ENCODE results near the gene FRAS1.

The FRAS1 gene

DNA sequence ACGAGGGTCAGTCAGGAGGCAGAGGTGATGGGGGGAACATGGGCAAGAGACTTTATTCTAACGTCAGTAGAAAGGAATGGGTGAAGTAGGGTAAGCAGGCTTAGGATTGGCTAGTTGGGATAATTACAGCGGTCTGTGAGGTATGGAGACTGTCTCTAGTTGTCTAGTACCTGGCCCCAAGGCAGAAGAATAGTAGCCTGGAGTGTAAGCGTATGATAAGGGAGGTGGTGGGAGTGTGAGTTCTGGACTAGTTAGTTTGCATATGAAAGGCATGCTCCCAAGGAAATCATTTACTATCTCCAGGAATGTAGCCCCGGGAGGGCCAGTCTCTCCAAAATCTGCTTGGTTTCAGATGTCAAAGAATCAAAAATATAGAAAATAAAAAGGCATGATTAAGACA lies 274.8 kb downstream of the FRAS1 start:
- no peak for DNase-seq

- DNase-seq: no peak
Measured at GRCh38 chr4:78332976-78333375, 275.9 kb downstream of the FRAS1 start.

- DNase-seq: no peak
Measured at GRCh38 chr4:78336093-78336943, 279.2 kb downstream of the FRAS1 start.

DNA sequence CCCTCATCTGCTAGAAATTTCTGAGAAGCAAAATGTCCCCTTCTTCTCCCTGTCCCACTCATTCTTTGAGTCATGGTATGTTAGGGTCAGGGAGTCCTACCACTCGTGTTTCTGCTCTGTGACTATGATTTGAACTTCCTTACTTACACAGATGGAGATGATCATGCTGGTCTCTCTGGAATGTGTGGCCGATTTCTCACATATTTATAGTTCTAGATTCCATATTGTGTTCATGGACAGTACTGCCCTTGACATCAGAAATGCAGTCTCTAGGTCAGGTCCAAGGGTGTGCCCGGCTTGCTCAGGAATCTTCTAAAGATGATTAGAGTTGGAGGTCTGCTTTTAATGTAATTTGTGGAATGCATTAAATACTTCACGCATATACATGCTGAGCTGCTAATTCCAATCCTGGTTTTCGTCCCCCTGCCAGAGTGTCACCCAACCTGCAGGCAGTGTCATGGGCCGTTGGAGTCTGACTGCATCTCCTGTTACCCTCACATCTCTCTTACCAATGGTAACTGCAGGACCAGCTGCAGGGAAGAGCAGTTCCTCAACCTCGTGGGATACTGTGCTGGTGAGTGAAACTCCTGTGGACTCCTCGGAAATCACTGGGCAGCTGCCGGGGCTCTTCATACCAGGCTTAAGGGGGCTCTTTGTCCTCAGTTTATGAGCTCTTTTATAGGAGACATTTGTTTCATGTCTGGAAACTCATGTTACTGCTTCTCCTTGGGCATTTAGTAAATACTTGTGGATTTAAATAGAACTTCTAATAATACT lies 280.3 kb downstream of the FRAS1 start:
- DNase-seq: no peak

DNA sequence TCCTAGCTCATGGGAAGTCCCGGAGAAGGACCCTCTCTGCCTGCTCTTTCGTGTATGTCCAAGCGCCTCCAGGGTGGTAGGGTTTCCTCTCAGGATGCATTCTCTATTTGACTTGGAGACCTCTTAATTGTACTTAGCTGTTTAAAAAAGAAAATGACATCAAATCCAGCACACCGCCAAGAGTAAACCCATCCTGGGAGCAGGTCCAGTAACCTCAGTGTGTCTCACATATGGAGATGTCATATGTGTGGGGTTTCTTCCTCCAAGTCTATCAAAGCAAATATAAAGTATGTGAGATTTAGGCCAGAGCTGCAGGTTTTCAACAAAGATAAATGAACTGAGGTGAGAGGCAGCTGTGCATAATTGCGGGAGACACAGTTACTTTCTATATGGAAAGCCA lies 285.0 kb downstream of the FRAS1 start:
- DNase-seq: no peak

- DNase-seq: no peak
Measured at GRCh38 chr4:78343682-78344081, 286.6 kb downstream of the FRAS1 start.

- DNase-seq: no peak
Measured at GRCh38 chr4:78345237-78345636, 288.1 kb downstream of the FRAS1 start.

DNA sequence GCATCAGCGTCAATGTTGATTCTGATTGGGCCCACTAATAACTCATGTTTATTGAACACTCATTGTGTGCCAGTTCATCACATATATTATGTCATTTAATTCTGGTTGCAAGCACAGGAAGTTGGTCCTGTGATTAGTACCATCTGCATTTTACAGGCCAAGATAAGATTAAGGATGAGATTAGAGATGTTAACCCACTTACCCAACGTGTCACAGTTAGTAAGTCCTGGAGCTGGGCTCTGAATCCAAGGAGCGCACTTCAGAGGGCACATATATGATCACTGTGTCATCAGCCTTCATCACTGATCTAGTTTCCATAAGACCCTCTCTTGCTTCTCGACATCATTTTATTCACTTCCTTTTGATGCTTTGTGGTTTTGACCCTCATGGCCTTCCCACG lies 289.1 kb downstream of the FRAS1 start:
- DNase-seq: no peak

DNA sequence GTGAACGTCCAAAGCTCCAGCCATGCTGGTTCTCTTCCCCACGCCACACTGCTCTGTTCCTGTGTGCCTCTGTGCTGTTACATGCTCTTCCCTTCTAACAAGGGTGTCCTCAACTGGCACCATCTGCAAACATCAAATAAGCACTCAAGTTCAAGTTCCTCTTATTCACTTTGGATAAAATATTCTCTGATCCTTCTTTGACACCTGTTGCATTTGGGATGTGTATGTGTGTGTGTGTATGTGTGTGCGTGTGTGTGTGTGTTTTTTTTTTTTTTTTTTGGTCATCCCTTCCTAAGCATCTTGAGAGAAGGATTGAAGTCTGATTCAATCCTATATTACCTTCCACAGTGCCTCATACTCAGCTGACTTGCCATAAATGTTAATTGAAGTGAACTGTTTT lies 290.4 kb downstream of the FRAS1 start:
- no peak for DNase-seq

GRCh38 chr4:78353921-78354320 lies 296.8 kb downstream of the FRAS1 start:
- no peak for DNase-seq

DNA sequence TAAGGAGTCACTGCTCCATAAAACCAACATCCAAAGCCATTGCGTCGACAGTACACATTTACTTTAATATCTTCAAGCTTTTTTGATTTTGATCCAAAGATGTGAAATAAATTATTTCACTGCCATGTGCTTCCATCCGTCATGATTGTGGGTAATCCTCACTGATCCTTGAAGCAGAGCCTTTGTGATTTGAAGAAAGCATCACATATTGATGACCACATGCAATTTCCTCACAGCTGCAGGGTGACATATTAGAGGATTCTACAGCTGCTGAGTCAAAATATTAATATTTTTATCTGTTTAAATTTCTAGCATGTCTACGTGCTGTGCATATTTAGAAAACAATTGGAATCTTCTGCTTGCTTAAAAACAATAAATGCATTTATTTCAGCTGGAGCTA lies 297.7 kb downstream of the FRAS1 start:
- no peak for DNase-seq

DNA sequence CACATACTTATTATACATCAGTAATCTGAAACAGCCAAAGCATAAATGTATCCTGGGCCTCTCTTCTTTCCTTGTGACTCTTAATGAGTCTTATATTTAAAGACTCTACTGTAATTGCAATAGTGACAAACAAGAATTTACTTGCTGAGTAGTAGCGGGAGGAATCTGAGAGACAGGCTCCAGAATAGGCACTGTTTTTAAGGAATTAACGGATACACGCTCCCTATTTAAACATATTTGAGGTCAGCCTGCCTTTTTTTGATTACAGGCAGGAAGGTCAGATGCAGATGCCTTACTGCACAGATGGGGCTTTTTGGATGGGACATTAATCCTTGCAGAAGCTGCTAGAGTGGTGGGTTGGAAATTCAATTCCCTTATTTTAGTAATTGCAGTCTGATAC lies 298.2 kb downstream of the FRAS1 start:
- no peak for DNase-seq

GRCh38 chr4:78356251-78356786 lies 299.2 kb downstream of the FRAS1 start:
- no peak for DNase-seq

DNA sequence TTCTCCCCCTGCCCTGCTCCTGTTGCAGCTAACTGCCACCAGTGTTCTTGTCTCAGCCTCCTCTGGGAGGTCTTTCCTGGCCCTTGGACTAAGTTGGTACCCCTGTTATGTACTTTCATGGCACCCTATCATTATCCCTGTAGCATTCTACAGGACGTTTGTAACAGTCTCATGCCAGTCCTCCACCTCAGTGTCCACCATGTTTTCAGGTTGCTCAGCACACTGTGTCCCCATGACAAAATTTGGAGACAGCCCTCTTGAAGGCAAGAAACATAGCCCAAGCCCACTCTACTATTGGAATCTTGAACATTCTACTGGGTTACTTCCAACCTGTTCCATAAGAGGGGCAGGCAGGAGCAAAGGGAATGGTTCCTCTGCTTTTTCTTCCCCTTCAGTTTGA lies 300.0 kb downstream of the FRAS1 start:
- DNase-seq: no peak

- no peak for DNase-seq
Measured at GRCh38 chr4:78360466-78360865, 303.3 kb downstream of the FRAS1 start.

DNA sequence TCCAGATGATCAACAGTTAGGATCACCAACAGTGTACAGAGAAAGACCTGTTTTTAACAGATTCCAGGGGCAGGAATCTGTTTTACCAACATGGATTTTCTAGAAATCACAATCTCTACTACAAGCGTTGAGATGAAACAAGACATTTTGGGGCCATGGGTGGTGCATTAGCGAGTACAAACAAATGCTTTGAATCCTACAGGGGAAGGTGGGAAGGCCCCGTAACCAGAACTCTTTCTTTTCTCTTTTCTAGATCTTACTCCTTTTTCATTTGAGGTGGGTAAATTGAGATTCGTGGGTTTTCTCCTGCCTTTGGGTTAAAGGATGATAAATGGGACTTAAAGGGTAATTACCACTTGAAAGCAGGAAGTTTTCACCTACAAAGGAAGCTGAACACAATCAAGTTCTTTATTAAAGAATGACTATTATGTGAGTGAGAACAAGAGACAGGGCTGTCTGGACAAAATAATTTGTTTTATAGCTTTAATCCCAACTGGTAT lies 304.5 kb downstream of the FRAS1 start:
- DNase-seq: no peak

DNA sequence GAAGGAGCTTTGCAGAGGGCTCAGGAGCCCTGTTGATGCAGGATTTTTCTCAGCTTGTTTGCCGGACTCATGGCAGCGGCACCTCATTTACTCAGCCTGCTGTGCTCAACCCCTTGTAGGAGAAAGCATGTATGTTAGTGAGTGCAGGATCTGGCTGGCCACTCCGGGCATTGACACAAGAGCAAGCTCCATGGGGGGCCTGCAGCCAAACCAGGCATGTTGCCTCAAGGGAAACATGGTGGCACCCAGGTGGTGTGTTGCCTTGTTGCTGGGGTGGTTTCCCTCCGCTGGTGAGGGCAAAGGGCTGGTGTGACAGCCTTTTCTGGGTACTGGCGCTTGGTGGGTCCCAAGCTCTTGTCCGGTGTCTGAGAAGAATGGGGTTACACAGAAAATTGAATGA lies 305.2 kb downstream of the FRAS1 start:
- DNase-seq: no peak

GRCh38 chr4:78363031-78363570 lies 306.0 kb downstream of the FRAS1 start:
- DNase-seq: no peak

DNA sequence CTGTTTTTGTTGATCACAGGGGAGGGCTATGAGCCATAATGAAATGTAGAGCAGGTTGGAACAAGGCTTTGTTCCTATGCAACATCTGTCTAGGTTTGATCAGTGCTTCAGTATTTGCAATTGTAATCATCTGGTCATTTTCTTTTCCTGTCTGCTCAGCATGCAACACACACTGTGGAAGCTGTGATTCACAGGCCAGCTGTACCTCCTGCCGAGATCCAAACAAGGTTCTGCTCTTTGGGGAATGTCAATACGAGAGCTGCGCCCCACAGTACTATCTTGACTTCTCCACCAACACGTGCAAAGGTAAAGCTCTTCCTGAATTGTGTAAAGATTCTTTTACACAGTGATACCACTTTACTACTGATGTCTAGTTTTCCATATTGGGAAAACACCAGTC lies 312.6 kb downstream of the FRAS1 start:
- DNase-seq: no peak

- DNase-seq: no peak
Measured at GRCh38 chr4:78370631-78371372, 313.7 kb downstream of the FRAS1 start.

DNA sequence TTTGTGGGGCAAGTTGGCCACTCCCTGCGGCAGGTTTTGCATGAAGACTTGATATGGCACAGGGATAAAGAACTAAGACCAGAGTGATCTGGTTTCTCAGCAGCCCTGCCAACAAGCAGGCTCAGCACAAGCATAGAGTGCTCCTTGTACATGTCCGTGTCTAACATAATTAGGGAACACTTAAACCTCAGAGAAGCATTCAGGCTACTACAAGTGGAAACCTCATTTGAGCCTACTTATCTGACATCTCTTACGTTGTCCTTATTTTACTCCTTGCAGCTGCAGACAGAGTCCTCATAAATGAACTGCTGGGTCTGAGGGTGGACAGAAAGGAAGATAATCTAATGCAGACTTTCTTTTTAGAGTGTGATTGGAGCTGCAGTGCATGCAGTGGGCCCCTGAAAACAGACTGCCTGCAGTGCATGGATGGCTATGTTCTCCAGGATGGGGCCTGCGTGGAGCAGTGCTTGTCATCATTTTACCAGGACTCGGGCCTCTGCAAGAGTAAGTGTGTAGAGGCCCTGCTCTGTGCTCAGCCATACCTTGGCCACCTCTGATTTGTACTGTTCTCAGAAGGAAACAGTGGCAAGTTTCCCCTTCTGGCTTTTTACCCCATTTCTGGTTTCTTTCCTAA lies 315.3 kb downstream of the FRAS1 start:
- no peak for DNase-seq

GRCh38 chr4:78377555-78377954 lies 320.4 kb downstream of the FRAS1 start:
- no peak for DNase-seq
